ENCODE data around the gene AP3S2. TPM values are rescaled to one million over a fixed set of nuclear protein-coding genes. Genes with fewer than 3 reads are reported as not detected.

AP3S2 gene
- polyA plus RNA-seq, 5 donors, result 22.3 to 37.2 (median 30.1) TPM

DNA sequence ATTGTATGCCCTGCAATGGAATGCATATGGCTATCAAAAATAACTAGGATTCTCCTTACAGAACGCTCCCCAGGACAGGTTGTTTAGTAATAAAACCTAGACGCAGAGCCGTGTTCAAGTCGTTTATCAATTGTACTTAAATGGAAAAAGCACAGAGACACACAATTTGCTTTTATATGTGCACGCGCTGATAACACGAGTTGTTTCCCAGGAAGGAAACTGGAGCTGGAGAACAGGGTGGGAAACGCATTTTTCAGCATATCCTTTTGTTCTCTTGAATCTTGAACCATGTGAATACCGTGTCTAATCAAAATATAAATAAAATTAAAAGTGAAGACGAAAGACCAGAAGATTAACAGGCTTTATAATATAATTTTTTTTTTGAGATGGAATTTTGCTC is 75.5 kb downstream of the AP3S2 start:
- no peak for DNase-seq

- DNase-seq, result no peak
These were observed 76.0 kb downstream of the AP3S2 start for GRCh38 chr15:89817701-89818280.

GRCh38 chr15:89815769-89816168 is 78.0 kb downstream of the AP3S2 start:
- DNase-seq, result no peak

DNA sequence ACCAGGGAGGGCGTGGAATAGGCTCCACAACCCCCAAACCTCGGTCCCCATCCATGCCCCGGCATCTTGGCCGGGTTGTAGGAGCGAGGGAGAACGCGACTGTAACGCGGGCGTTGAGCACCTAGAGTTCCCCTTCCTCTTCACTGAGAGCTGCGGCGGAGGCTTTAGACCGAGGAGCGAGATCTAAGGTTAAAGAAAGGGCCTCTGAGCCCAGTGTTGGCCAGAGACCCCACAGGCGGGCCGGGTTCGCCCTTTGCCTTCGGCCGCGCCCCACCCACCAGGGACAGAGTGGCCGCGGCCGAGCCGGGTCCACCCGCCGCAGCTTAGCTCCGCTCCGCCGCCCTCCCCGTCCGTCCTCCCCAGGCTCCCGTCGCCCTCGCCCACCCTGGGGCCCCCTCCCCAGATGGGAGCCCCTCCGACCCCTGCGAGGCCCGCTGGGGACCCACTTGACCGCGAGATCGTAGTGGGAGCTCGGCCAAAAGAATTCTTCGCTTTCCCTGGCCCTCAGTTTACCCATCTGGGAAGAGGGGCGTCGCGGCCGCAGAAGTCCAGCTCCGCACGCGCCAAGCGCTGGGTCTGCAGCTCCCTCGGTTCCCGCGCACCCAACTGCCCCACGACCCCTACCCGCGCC is 79.6 kb downstream of the AP3S2 start:
- DNase-seq, result no peak

- DNase-seq, result no peak
These were observed 80.2 kb downstream of the AP3S2 start for GRCh38 chr15:89813381-89814111.

- DNase-seq, result no peak
These were observed 80.9 kb downstream of the AP3S2 start for GRCh38 chr15:89812847-89813320.

GRCh38 chr15:89812011-89812846 is 81.6 kb downstream of the AP3S2 start:
- no peak for DNase-seq

GRCh38 chr15:89810837-89811236 is 83.0 kb downstream of the AP3S2 start:
- no peak for DNase-seq

DNA sequence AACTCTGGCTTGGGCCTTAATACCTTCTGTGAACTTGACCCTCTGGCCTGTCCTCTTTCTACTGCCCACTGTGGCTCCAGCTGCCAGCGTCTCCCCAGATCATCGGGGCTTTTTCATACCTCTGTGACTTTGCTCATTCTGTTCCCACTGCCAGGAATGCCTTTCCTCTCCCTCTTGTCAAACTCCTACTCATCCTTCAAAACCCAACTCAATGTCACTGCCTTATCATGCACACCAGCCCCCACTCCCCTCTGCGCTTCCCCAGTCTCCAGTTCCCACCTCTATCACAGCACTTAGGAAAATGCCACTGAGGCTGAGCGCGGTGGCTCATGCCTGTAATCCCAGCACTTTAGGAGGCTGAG is 84.0 kb downstream of the AP3S2 start:
- no peak for DNase-seq

DNA sequence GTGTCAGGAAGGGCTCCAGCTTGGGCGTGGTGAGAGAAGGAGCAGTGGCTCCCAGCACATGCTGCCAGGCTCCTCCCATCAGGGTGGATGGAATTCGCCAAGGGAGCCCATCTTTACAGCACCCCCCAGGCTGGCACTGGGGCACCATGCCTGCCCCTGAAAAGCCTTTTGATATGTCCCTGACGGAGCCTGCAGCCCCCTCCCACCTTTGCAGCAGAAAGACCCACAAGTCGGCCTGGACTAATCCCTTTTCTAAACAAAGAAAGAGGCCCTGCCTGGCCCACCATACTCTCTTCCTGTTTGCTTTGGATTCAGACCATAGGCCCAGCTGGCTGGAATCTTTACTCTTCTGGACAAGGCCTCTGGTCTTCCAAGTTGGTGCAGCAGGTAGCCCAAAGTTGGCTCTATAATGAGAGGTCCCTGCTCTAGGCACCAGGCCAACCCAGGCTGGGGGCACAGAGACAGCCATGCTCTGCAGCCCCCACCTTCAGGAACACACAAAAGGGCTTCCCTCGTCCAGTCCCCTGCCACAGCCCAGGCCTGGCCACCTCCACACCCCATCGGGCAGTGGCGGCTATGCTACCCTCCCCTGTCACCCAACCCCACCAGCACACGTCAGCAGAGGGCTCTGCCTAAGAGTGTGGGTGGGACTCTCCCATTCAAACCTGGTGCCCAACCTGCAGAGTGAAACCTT is 84.6 kb downstream of the AP3S2 start:
- no peak for DNase-seq

GRCh38 chr15:89808160-89808870 is 85.5 kb downstream of the AP3S2 start:
- no peak for DNase-seq

DNA sequence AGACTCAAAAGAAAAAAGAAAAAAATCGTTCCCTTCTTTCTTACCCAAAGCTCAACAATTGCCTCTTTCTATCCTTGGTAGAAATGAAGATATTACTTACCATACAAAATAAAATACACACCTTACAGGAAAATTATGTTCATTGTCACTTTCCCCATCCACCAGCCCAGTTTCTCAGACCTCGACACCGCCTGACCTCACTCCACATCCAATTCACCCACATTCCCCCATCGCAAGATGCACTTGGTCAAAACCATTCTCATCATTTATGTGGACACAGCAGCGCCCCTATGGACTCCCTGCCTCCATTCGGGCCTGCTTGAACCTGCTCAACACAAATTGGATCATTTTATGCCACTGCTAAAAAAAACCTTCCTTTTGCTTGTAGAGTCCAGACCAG is 86.1 kb downstream of the AP3S2 start:
- no peak for DNase-seq

GRCh38 chr15:89806559-89807550 is 86.9 kb downstream of the AP3S2 start:
- DNase-seq, result no peak

DNA sequence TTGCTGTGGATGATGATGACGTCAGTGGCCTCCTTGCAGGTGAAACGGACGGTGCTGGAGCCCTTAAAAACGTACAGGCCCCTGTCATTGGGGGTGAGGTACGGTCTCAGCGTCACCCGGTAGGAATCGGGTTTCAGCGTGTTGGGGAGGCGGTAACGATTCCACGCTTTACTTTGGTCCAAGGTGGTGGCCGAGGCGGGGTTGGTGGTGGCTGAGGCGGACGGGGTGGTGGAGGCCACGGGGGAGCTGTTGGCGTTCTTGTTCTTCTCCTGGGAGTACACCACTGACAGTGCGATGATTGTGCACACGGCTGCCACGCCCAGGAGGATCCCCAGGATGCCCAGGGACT is 87.6 kb downstream of the AP3S2 start:
- DNase-seq, result no peak

GRCh38 chr15:89805241-89806209 is 88.3 kb downstream of the AP3S2 start:
- no peak for DNase-seq

- no peak for DNase-seq
These were observed 89.6 kb downstream of the AP3S2 start for GRCh38 chr15:89803941-89804800.

DNA sequence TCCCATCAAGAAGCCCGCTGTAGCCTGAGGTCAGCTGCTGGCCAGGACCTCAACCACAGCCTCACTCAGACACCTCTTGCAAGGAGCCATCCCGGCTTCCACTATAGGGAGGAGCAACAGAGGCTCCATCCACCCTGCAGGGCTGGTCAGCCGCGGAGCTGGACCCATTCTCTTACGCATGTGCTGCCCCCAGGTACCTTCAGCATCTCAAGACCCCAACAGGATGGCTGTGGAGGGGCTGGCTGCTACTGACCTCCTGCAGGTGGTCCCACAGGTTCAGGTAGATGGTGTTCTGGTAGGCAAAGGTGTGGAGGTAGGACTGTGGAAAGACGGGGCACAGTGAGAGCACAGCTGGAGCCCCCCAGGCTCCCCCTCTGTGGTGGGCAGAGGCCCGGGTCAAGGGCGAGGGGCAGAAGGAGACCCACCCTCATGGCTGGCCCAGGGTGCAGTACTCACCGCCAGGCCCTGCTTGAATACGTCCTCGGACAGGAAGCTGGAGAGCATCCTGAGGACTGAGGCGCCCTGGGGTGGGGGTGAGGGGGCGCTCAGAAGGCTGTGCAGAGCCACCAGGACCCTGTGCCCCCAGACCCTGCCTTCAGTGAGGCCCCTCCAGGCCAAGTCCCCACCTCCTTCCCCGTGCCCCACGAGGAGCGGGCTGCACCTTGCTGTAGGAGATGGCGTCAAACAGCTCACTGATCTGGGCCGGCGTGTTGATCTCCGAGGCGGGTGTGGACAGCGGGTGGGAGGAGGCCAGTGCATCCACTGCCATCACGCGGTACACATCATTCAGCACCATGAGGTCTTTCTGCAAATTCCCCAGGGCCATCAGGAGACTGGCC is 90.6 kb downstream of the AP3S2 start:
- DNase-seq, result no peak
